Breast epithelium (tissue), 3 donors: ENCODE data around the gene RBM48.

Experiments
- POLR2AphosphoS5 ChIP-seq, 3 donors: sonication (generic); formaldehyde crosslinking; IDR thresholded peaks; one replicate each; pipeline ENCODE4 v1.6.1; 2017; ENCODE audit warnings: antibody characterized with exemption in 3 of 3
- TF ChIP-seq, protein P1 (sequence below), 3 donors: fragments of 450-650 bp; IDR thresholded peaks; one replicate each; pipeline ENCODE4 v1.5.1; 2016 to 2017; ENCODE audit warnings: antibody characterized with exemption in 3 of 3, mild to moderate bottlenecking in 3 of 3, moderate library complexity in 3 of 3

DNA sequence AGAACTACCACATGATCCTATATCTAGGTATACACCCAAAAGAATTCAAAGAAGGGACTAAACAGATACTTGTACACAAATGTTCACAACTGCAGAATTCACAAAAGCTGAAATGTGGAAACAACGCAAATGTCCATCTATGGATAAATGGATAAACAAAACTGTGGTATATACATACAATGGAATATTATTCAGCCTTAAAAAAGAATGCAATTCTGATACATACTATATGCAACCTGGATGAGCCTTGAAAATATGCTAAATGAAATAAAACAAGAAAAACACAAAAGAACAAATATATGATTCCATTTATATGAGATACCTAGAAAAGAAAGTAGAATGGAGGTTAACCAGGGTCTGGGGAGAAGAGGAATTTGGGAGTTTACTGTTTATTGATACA is 54.4 kb downstream of the RBM48 start:
- TF ChIP-seq, protein P1, sequence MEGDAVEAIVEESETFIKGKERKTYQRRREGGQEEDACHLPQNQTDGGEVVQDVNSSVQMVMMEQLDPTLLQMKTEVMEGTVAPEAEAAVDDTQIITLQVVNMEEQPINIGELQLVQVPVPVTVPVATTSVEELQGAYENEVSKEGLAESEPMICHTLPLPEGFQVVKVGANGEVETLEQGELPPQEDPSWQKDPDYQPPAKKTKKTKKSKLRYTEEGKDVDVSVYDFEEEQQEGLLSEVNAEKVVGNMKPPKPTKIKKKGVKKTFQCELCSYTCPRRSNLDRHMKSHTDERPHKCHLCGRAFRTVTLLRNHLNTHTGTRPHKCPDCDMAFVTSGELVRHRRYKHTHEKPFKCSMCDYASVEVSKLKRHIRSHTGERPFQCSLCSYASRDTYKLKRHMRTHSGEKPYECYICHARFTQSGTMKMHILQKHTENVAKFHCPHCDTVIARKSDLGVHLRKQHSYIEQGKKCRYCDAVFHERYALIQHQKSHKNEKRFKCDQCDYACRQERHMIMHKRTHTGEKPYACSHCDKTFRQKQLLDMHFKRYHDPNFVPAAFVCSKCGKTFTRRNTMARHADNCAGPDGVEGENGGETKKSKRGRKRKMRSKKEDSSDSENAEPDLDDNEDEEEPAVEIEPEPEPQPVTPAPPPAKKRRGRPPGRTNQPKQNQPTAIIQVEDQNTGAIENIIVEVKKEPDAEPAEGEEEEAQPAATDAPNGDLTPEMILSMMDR (IDR thresholded peaks at IDR 0.05): no peak
- no peak for TF ChIP-seq POLR2AphosphoS5 (IDR thresholded peaks at IDR 0.05)
